Keratinocyte (primary cell): ENCODE results near the gene PVALB. TPM values are rescaled to one million over a fixed set of nuclear protein-coding genes. Genes with fewer than 3 reads are reported as not detected.

Source experiments
- DNase-seq: peaks from one replicate; pipeline ENCODE4 v3.0.0-alpha.2; 2011; ENCODE audit warnings: low read depth, missing footprints, low spot score
- FAIRE-seq: peaks from 2 replicates; lab custom pipeline; 2011; peaks lifted over from hg19 to GRCh38; lab: Jason Lieb, UNC
- H2AFZ ChIP-seq: 2 replicates; pipeline ENCODE4 v1.6.0; 2012; ENCODE audit warnings: low read length, control low read depth, inconsistent platforms; ENCODE audit not compliant: control insufficient read depth
- H3K27ac ChIP-seq: 2 replicates; pipeline ENCODE4 v1.5.1; 2011; ENCODE audit warnings: low read length; ENCODE audit not compliant: control insufficient read depth, insufficient read depth
- H3K27me3 ChIP-seq: 3 replicates; pipeline ENCODE4 v1.6.0; 2011; ENCODE audit warnings: low read length; ENCODE audit not compliant: control insufficient read depth, insufficient read depth; ENCODE audit errors: extremely low read depth
- H3K36me3 ChIP-seq, 2 experiments: 2 replicates in 1 of 2; 3 replicates in 1 of 2; pipeline ENCODE4 v1.5.1; 2011; ENCODE audit warnings: low read length in 2 of 2, mild to moderate bottlenecking in 1 of 2; ENCODE audit not compliant: control insufficient read depth in 2 of 2, insufficient read depth in 2 of 2; ENCODE audit errors: extremely low read depth in 1 of 2
- H3K4me1 ChIP-seq: 3 replicates; pipeline ENCODE4 v1.5.1; 2011; ENCODE audit warnings: low read length; ENCODE audit not compliant: control insufficient read depth, insufficient read depth; ENCODE audit errors: extremely low read depth
- H3K4me2 ChIP-seq: 3 replicates; pipeline ENCODE4 v1.6.0; 2011; ENCODE audit warnings: low read depth, low read length; ENCODE audit not compliant: control insufficient read depth, insufficient read depth; ENCODE audit errors: extremely low read depth
- H3K4me3 ChIP-seq, 3 experiments: fragments of 200-600 bp in 1 of 3; sonication (generic) in 1 of 3; 2 replicates in 2 of 3; 3 replicates in 1 of 3; pipeline ENCODE4 v1.5.1; 2011 to 2016; ENCODE audit warnings: low read length in 3 of 3, mild to moderate bottlenecking in 3 of 3, control low read depth in 2 of 3, inconsistent platforms in 1 of 3, low read depth in 1 of 3, mixed read lengths in 1 of 3, mixed run types in 1 of 3, moderate library complexity in 1 of 3; ENCODE audit not compliant: control insufficient read depth in 2 of 3, insufficient read depth in 2 of 3; ENCODE audit errors: extremely low read depth in 1 of 3
- H3K79me2 ChIP-seq: 2 replicates; pipeline ENCODE4 v1.6.0; 2012; ENCODE audit warnings: low read length; ENCODE audit not compliant: control insufficient read depth, insufficient read depth
- H3K9ac ChIP-seq: 3 replicates; pipeline ENCODE4 v1.6.0; 2011; ENCODE audit warnings: low read length; ENCODE audit not compliant: control insufficient read depth, insufficient read depth; ENCODE audit errors: extremely low read depth
- H3K9me1 ChIP-seq: 3 replicates; pipeline ENCODE4 v1.6.0; 2011; ENCODE audit warnings: low read length; ENCODE audit not compliant: control insufficient read depth, insufficient read depth; ENCODE audit errors: extremely low read depth
- H3K9me3 ChIP-seq: 2 replicates; pipeline ENCODE4 v1.5.1; 2012; ENCODE audit warnings: low read depth, low read length; ENCODE audit not compliant: control insufficient read depth
- H4K20me1 ChIP-seq: 3 replicates; pipeline ENCODE4 v1.6.0; 2011; ENCODE audit warnings: low read length; ENCODE audit not compliant: control insufficient read depth, insufficient read depth; ENCODE audit errors: extremely low read depth
- EZH2 ChIP-seq: IDR thresholded peaks from one replicate; pipeline ENCODE4 v1.6.1; 2012; ENCODE audit warnings: inconsistent platforms, mild to moderate bottlenecking, low read length, moderate library complexity
- dilution Hi-C: fragments of 300-500 bp; cut with MboI; formaldehyde crosslinking; loops from one replicate; pipeline ENCODE4 v1.7.0; 2020; ENCODE audit warnings: low sequenced_read_pairs; ENCODE audit not compliant: extremely low pct_ligation_motif_present
- polyA plus RNA-seq, 5 experiments: library from polyadenylated mRNA; depleted of rRNA in 3 of 5; stranded (reverse) in 3 of 5; stranded (forward) in 1 of 5; unstranded in 1 of 5; fragments of >200 nt; gene quantifications; 1 replicate in 1 of 5; 2 replicates in 3 of 5; 3 replicates in 1 of 5; pipeline versions ENCODE4 v1.2.1 to v1.2.3, GENCODE V29; 2011 to 2012; ENCODE audit warnings: missing spikeins in 2 of 5, low read depth in 1 of 5, low replicate concordance in 1 of 5
- TF ChIP-seq, protein P1 (sequence below), 3 experiments: IDR thresholded peaks in 1 of 3; conservative IDR thresholded peaks in 1 of 3; optimal IDR thresholded peaks in 1 of 3; 2 replicates in 2 of 3; 3 replicates in 1 of 3; pipeline versions ENCODE3 to v1.5.1; 2011; ENCODE audit warnings: low read length in 3 of 3, mild to moderate bottlenecking in 3 of 3, moderate library complexity in 2 of 3, control low read depth in 1 of 3, inconsistent platforms in 1 of 3; ENCODE audit not compliant: insufficient read depth in 2 of 3; ENCODE audit errors: extremely low read depth in 1 of 3

The PVALB gene
- polyA plus RNA-seq, 1 donor (not counting 4 experiments of a cell fraction or from before 2014, with no cell fraction given) = not detected

DNA sequence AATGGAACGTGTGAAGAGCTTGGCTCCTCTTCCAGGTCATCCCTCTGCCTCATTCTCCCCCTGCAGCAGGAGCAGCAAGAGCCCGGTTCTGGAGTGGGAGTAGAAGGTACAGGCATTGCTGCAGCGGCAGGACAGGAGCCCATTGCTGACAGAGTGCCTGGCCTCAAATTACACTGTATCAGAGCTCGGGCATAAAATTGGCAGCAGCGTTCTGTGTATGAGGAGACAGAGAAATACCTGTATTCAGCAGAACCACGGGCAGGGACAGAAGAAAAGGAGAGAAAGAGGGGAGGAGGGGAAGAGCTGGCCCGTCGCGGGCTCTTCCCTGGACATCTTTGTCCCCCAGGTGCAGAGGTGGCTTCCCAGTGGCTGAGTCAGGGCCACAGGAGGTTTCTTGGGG, 41.3 kb upstream of the PVALB start:
- TF ChIP-seq EZH2 = no peak
- TF ChIP-seq, protein P1, sequence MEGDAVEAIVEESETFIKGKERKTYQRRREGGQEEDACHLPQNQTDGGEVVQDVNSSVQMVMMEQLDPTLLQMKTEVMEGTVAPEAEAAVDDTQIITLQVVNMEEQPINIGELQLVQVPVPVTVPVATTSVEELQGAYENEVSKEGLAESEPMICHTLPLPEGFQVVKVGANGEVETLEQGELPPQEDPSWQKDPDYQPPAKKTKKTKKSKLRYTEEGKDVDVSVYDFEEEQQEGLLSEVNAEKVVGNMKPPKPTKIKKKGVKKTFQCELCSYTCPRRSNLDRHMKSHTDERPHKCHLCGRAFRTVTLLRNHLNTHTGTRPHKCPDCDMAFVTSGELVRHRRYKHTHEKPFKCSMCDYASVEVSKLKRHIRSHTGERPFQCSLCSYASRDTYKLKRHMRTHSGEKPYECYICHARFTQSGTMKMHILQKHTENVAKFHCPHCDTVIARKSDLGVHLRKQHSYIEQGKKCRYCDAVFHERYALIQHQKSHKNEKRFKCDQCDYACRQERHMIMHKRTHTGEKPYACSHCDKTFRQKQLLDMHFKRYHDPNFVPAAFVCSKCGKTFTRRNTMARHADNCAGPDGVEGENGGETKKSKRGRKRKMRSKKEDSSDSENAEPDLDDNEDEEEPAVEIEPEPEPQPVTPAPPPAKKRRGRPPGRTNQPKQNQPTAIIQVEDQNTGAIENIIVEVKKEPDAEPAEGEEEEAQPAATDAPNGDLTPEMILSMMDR (optimal IDR thresholded peaks at IDR 0.05 in 1 of 3, IDR thresholded peaks at IDR 0.05 in 1 of 3, conservative IDR thresholded peaks at IDR 0.05 in 1 of 3; ENCODE audit: extremely low read depth in 1 of 3, insufficient read depth in 2 of 3, low read length in 3 of 3) = no peak
- Histone ChIP-seq H3K4me2 (no peak overlapping the region), H3K4me1 (peaks cover 15% of the 10 kb centered on the region), H2AFZ (no peak overlapping the region), H3K9me1 (no peaks in the 10 kb centered on the region), H3K4me3 (no peak overlapping the region), H3K27ac (no peak overlapping the region), H3K36me3 (no peaks in the 10 kb centered on the region), H3K79me2 (no peaks in the 10 kb centered on the region), H3K9ac (no peak overlapping the region), H3K27me3 (peaks cover 8% of the 10 kb centered on the region), H3K9me3 (no peaks in the 10 kb centered on the region), H4K20me1 (no peaks in the 10 kb centered on the region)
- dilution Hi-C loops = no loop called here
- FAIRE-seq (no peak), DNase-seq (no peak)

DNA sequence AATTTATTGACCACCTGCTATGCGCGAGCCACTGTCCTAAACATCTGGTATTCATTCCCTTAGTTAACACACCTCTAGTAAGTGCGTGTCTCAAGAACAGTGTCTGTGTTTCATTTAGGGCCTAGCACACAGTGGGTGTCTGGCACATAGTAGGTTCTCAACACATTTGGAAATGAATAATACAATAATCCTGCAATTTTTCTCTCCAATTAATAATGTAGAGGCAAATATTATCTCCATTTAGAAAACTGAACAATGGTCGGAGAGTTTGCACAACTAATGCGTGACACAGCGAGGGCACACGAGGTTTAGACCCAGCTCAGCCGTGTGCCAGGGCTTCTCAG, 39.9 kb upstream of the PVALB start:
- H3K4me1 ChIP-seq = peaks cover 15% of the 10 kb centered on the region
- H3K9me1 ChIP-seq = no peaks in the 10 kb centered on the region
- no peaks in the 10 kb centered on the region for H3K36me3 ChIP-seq
- no peak for TF ChIP-seq EZH2
- TF ChIP-seq, protein P1 (optimal IDR thresholded peaks at IDR 0.05 in 1 of 3, IDR thresholded peaks at IDR 0.05 in 1 of 3, conservative IDR thresholded peaks at IDR 0.05 in 1 of 3; ENCODE audit: extremely low read depth in 1 of 3, insufficient read depth in 2 of 3, low read length in 3 of 3) = no peak
- DNase-seq (no peak), FAIRE-seq (no peak)
- no peaks in the 10 kb centered on the region for H3K9me3 ChIP-seq
- no peak overlapping the region for H3K4me3 ChIP-seq
- H3K4me2 ChIP-seq = peak overlapping the region; percentile 57
- H3K27me3 ChIP-seq = peaks cover 8% of the 10 kb centered on the region
- H3K79me2 ChIP-seq = no peaks in the 10 kb centered on the region
- dilution Hi-C loops = no loop called here
- H3K9ac ChIP-seq = no peak overlapping the region
- no peak overlapping the region for H3K27ac ChIP-seq
- H4K20me1 ChIP-seq = no peaks in the 10 kb centered on the region
- H2AFZ ChIP-seq = no peak overlapping the region
